Gastrocnemius medialis (tissue), 4 donors: Measurements from ENCODE around the gene URM1.

Source experiments
- CTCF ChIP-seq, 5 experiments: fragments of 450-650 bp in 3 of 5; fragments of 200-600 bp in 2 of 5; sonication (generic) in 2 of 5; IDR thresholded peaks in 4 of 5; conservative IDR thresholded peaks in 1 of 5; 1 replicate in 4 of 5; 2 replicates in 1 of 5; pipeline ENCODE4 v1.5.1; 2016 to 2019; ENCODE audit warnings: antibody characterized with exemption in 5 of 5, mild to moderate bottlenecking in 3 of 5, moderate library complexity in 3 of 5
- POLR2A ChIP-seq, 2 donors: fragments of 450-650 bp; IDR thresholded peaks; one replicate each; pipeline ENCODE4 v1.6.1; 2017; ENCODE audit warnings: antibody characterized with exemption in 2 of 2, mild to moderate bottlenecking in 2 of 2, moderate library complexity in 2 of 2

GRCh38 chr9:128361296-128361985 is 9.7 kb upstream of the URM1 start:
- TF ChIP-seq CTCF (IDR thresholded peaks at IDR 0.05 in 4 of 5, conservative IDR thresholded peaks at IDR 0.05 in 1 of 5) (no peak), POLR2A (IDR thresholded peaks at IDR 0.05) (no peak)
